ENCODE data around the gene OR8G1. TPM values are rescaled to one million over a fixed set of nuclear protein-coding genes. Genes with fewer than 3 reads are reported as not detected.

Gene OR8G1
- total and polyA plus RNA-seq, 9 of the 15 experiments (the other 6 are each of a cell fraction or from before 2014, with no cell fraction given) = 0.03 to 1.4 (median 0.51) TPM; not detected in 1

GRCh38 chr11:124207102-124207792 is 33.6 kb upstream of the OR8G1 start (continued):
- no peak for TF ChIP-seq ZNF398 (CRISPR knock-in tag; IDR thresholded peaks at IDR 0.05)
- TF ChIP-seq ARID3A (IDR thresholded peaks at IDR 0.05; ENCODE audit: borderline replicate concordance, low read depth, low read length) = peak; percentile 89; the same call in 1 of the 2 replicates
- peak; percentile 94 for TF ChIP-seq CBFA2T2 (conservative IDR thresholded peaks at IDR 0.05)
- TF ChIP-seq STAT5A (IDR thresholded peaks at IDR 0.05; ENCODE audit: borderline replicate concordance, low read length) = peak; percentile 86
- TF ChIP-seq LCOR (CRISPR knock-in tag; IDR thresholded peaks at IDR 0.05) = peak; percentile 92
- peak; percentile 90 for TF ChIP-seq KLF6 (CRISPR knock-in tag; IDR thresholded peaks at IDR 0.05; ENCODE audit: borderline replicate concordance)
- TF ChIP-seq, protein P1, sequence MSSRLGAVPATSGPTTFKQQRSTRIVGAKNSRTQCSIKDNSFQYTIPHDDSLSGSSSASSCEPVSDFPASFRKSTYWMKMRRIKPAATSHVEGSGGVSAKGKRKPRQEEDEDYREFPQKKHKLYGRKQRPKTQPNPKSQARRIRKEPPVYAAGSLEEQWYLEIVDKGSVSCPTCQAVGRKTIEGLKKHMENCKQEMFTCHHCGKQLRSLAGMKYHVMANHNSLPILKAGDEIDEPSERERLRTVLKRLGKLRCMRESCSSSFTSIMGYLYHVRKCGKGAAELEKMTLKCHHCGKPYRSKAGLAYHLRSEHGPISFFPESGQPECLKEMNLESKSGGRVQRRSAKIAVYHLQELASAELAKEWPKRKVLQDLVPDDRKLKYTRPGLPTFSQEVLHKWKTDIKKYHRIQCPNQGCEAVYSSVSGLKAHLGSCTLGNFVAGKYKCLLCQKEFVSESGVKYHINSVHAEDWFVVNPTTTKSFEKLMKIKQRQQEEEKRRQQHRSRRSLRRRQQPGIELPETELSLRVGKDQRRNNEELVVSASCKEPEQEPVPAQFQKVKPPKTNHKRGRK (tag; IDR thresholded peaks at IDR 0.05) = no peak
- TF ChIP-seq, protein P2, sequence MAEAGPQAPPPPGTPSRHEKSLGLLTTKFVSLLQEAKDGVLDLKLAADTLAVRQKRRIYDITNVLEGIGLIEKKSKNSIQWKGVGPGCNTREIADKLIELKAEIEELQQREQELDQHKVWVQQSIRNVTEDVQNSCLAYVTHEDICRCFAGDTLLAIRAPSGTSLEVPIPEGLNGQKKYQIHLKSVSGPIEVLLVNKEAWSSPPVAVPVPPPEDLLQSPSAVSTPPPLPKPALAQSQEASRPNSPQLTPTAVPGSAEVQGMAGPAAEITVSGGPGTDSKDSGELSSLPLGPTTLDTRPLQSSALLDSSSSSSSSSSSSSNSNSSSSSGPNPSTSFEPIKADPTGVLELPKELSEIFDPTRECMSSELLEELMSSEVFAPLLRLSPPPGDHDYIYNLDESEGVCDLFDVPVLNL (CRISPR knock-in tag; IDR thresholded peaks at IDR 0.05; ENCODE audit: low read depth) = no peak
- no peak for TF ChIP-seq ZNF347 (CRISPR knock-in tag; IDR thresholded peaks at IDR 0.05; ENCODE audit: low read depth)
- TF ChIP-seq CTBP1 (IDR thresholded peaks at IDR 0.05; ENCODE audit: borderline replicate concordance) = peak; percentile 77; the same call in 1 of the 2 replicates
- TF ChIP-seq, protein P3, sequence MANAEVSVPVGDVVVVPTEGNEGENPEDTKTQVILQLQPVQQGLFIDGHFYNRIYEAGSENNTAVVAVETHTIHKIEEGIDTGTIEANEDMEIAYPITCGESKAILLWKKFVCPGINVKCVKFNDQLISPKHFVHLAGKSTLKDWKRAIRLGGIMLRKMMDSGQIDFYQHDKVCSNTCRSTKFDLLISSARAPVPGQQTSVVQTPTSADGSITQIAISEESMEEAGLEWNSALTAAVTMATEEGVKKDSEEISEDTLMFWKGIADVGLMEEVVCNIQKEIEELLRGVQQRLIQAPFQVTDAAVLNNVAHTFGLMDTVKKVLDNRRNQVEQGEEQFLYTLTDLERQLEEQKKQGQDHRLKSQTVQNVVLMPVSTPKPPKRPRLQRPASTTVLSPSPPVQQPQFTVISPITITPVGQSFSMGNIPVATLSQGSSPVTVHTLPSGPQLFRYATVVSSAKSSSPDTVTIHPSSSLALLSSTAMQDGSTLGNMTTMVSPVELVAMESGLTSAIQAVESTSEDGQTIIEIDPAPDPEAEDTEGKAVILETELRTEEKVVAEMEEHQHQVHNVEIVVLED (CRISPR knock-in tag; IDR thresholded peaks at IDR 0.05) = peak; percentile 56
- TF ChIP-seq CLOCK (CRISPR knock-in tag; IDR thresholded peaks at IDR 0.05; ENCODE audit: borderline replicate concordance) = peak; percentile 45; the same call in 1 of the 2 replicates
- TF ChIP-seq ZSCAN29 (IDR thresholded peaks at IDR 0.05) = no peak
- peak; percentile 63 for TF ChIP-seq VEZF1 (CRISPR knock-in tag; IDR thresholded peaks at IDR 0.05)

Measured in K562 (cell line).